GM18519 (cell line): ENCODE results near the gene SENP6.
"Not testable (repeated sequence)": the region's sequence is repeated elsewhere in the genome, so short reads cannot be mapped to it uniquely, and the experiment has no call there.

ENCODE experiments used
- ATAC-seq: cut with Tn5 transposase; IDR thresholded peaks from one replicate; pipeline ENCODE4 v1.9.1; 2021; ENCODE audit warnings: mild to moderate bottlenecking, moderate library complexity; ENCODE audit not compliant: unreplicated experiment, low FRiP score

The SENP6 gene

DNA sequence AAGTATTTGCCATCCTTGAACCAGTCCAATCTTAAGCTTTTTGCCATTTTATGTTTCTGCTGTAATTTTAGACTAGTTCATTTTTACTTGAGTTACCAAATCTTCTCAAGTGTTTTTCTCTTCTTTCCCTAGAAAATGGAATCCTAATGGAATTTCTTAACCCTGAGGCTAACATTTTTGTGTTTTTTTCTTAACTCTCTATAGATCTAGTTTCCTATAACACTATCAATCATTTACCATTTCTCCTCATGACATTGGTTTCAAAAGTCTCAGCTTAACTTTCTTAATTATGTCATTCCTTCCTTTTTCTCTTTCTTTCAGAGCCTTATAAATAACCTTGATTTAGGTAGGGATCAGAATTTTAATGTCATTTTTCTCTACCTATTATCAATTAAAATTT lies 54.8 kb downstream of the SENP6 start:
- ATAC-seq: no peak

DNA sequence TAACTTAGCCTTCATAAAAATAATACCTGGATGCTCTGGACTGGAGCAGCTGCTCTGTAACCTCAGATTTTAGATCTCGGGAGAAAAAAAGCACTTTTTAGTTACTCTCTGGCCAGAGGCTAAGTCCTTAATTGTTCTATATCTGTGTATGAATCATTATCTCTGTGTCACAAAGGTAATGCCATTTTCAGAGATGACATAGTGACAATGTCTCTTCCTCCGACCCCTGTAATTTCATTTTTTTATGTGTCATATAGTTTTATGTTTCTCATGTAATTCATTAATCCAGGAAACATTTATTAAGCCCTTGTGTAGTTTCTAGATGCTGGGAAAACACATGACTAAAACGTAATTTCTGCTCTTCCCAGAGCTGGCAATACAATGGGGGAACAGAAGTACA lies 55.6 kb downstream of the SENP6 start:
- no peak for ATAC-seq

DNA sequence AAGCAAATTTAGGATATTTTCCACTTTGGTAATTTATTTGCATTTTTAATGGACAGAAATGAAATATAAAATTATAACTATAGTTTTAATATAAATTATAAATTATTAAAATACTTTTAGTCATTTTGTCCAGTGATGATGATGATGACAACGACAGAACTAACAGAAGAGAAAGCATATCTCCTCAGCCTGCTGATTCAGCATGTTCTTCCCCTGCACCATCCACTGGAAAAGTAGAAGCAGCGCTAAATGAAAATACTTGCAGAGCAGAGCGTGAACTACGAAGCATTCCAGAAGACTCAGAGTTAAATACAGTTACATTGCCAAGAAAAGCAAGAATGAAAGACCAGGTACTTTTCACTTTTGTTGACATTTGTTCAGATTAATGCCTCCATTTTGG lies 64.9 kb downstream of the SENP6 start:
- ATAC-seq: no peak

GRCh38 chr6:75673884-75674283 lies 72.2 kb downstream of the SENP6 start:
- no peak for ATAC-seq

DNA sequence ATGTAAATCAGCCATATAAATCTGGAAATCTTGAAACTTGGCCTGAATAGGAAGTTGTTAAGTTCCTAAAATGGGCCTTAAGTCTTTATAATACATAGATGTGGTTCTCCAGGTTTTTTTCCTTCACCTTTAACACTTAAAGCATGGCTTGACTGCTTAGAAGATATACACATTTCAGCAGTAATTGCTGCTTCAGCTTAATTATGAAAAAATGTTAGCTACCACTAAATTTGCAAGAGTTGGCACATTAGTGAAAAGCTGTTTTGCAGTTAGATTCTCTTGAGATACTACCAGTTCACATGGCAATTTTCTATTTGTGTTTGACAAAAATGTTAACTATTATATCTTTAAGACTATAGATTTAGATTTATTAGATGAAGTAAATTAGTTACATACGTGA lies 74.7 kb downstream of the SENP6 start:
- ATAC-seq: no peak

DNA sequence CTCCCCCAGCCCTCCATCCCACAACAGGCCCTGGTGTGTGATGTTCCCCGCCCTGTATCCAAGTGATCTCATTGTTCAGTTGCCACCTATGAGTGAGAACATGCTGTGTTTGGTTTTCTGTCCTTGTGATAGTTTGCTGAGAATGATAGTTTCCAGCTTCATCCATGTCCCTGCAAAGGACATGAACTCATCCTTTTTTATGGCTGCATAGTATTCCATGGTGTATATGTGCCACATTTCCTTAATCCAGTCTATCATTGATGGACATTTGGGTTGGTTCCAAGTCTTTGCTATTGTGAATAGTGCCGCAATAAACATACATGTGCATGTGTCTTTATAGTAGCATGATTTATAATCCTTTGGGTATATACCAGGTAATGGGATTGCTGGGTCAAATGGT lies 80.9 kb downstream of the SENP6 start:
- ATAC-seq: not testable (repeated sequence)

DNA sequence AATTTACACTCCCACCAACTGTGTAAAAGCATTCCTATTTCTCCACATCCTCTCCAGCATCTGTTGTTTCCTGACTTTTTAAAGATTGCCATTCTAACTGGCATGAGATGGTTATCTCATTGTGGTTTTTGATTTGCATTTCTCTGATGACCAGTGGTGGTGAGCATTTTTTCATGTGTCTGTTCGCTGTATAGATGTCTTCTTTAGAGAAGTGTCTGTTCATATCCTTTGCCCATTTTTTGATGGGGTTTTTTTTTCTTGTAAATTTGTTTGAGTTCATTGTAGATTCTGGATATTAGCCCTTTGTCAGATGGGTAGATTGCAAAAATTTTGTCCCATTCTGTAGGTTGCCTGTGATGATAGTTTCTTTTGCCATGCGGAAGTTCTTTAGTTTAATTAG lies 81.3 kb downstream of the SENP6 start:
- ATAC-seq: not testable (repeated sequence)

DNA sequence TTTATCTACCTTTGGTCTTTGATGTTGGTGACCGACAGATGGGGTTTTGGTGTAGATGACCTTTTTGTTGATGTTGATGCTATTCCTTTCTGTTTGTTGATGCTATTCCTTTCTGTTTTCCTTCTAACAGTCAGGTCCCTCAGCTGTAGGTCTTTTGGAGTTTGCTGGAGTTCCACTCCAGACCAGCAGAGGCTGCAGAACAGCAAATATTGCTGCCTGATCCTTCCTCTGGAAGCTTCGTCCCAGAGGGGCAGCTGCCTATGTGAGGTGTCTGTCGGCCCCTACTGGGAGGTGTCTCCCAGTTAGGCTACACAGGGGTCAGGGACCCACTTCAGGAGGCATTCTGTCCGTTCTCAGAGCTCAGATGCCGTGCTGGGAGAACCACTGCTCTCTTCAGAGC lies 85.9 kb downstream of the SENP6 start:
- not testable (repeated sequence) for ATAC-seq

GRCh38 chr6:75687937-75688336 lies 86.3 kb downstream of the SENP6 start:
- not testable (repeated sequence) for ATAC-seq

DNA sequence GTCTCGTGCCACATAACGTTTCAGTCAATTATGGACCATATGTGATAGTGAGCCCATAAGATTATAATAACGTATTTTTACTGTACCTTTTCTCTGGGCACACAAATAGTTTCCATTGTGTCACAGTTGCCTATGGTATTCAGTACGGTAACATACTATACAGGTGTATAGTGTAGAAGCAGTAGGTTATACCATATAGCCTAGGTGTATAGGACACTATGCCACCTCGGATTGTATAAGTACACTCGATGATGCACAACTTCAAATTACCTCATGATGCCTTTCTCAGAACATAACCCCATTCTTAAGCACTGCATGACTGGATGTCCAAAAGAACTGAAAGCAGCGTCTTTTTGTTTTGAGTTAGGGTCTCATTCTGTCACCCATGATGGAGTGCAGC lies 87.9 kb downstream of the SENP6 start:
- ATAC-seq: no peak

DNA sequence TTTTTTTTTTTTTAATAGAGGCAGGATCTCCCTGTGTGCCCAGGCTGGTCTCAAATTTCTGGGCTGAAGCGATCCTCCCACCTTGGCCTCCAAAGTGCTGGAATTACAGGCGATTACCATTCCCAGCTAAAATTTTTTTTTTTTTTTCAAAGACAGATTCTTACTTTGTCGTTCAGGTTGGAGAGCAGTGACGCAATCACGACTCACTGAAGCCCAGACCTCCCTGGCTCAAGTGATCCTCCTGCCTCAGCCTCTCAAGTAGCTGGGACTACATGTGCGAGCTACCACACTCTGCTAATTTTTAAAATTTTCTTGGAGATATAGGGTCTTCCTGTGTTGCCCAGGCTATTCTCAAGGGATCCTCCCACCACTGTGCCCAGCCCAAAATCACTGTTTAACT lies 89.3 kb downstream of the SENP6 start:
- ATAC-seq: no peak

DNA sequence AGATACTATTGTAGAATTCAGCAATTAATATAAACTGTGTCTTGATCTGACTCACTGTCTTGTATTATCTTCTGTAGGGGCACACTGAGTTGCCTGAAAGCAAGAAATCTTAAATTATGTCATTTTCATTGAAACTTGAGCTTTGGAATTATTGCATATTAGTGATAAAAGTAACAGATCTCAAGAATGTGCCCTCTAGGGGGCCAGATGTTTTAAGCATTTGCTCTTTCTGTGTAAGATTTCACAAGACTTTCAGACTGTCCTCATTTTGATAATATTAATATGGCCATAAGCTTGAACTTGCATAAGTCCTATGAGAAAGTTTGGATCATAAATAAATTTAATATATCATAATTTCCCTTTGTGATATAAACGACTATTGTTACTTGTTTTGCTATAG lies 91.9 kb downstream of the SENP6 start:
- no peak for ATAC-seq

DNA sequence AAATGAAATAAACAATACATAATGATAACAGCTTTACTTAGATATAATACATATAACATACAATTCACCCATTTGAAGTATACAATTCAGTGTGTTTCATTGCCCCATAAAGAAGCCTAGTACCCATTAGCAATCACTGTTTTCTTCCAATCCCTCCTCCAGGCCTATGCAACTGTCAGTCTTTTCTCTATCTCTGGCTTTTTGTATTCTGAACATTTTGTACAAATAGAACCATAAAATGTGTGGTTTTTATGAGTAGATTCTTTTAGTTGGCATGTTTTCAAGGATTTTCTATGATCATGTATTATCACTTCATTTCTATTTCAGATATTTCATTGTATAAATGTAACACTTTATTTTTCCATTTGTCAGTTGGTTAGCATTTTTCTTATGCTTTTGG lies 92.7 kb downstream of the SENP6 start:
- no peak for ATAC-seq

GRCh38 chr6:75708334-75708733 lies 106.7 kb downstream of the SENP6 start:
- not testable (repeated sequence) for ATAC-seq

GRCh38 chr6:75711173-75711572 lies 109.5 kb downstream of the SENP6 start:
- ATAC-seq: no peak

DNA sequence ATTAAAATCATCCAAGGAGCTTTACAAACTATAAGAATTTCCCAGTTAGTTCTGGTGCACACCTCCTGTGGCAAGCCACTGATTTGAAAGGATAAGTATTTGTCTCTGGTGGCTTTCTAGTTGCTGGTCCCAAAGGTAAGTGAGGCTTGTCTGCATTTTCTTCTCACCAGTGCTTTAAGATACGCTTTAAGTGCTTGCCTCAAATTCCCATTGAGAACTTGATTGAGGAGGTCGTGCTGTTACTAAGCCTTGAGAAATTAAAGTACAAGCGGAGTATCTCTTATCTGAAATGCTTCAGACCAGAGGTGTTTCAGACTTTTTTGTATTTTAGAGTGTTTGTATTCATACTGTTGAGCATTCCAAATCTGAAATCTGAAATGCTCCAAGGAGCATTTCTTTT lies 117.5 kb downstream of the SENP6 start:
- ATAC-seq: no peak

DNA sequence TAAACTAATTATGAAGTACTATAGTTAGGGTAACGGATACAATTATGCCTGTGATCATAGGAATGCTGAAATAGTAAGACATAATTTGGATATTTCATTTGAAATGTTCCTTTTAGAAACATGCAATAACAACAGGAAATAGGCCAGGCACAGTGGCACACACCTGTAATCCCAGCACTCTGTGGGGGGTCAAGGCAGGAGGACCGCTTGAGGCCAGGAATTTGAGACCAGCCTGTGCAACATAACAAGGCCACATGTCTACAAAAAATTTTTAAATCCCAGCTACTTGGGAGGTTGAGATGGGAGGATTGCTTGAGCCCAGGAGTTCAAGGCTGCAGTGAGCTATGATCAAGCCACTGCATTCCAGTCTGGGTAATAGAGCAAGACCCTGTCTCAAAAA lies 121.7 kb downstream of the SENP6 start:
- no peak for ATAC-seq

GRCh38 chr6:75727206-75727605 lies 125.5 kb downstream of the SENP6 start:
- ATAC-seq: no peak

DNA sequence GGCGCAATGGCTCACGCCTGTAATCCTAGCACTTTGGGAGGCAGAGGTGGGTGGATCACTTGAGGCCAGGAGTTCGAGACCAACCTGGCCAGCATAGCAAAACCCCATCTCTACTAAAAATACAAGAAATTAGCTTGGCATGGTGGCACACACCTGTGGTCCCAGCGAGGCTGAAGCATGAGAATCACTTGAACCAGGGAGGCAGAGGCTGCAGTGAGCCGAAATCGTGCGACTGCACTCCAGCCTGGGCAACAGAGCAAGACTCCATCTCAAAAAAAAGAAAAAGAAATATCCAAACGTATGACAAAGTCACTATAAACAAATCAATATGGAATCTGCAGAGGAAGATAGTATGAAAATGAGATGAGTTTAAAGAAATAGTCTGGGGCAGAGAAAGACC lies 129.3 kb downstream of the SENP6 start:
- ATAC-seq: not testable (repeated sequence)

DNA sequence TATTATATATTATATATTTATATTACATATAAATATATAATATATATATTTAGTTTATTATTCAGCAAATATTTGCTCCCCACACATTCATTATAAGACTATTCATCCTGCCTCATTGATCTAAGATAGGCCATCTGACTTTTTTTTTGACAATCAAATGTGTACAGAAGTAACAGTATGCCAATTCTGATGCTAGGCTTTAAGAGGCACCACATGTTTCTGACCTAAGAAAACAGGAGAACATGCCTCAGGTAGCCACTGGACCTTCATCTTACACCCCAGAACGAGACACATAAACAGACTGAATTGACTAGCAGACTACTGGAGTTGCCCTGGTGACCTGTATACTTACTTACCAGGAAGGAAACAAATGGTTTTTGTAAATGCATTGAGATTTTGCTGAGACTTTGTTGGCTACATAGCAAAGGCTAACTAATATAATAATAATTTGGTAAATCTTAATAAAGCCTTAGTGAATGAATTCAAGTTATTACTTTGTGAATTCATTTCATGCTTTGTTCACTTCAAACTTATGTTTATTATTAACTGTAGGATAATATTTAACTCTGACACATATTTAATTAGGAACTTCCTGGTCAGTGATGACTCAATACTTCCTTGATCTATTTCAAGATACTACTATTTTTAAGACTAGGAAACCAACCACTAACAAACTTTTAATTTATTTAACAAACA lies 134.0 kb downstream of the SENP6 start:
- ATAC-seq: peak; percentile 71

- ATAC-seq: peak; percentile 42
Measured at GRCh38 chr6:75743971-75744370, 142.3 kb downstream of the SENP6 start.

- no peak for ATAC-seq
Measured at GRCh38 chr6:75745404-75745803, 143.7 kb downstream of the SENP6 start.

DNA sequence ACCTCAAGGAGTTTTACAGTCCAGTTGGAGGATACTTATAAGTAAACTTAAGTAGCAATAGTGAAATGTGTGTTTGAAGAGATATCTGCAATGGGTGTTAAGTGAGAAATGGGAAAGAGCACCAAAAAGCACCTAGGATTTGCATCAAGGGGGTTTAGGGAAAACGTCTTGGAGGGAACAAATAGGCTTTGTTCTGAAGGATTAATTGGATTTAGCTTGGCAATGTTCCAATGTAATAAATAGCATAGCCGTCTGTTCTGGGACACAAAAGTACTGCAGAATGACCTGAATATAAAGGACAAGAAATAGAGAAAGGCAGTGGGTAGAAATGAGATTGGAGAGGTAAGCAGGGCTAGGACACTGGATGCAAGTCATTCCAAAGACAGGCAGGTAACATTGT lies 144.5 kb downstream of the SENP6 start:
- ATAC-seq: no peak
